Lower leg skin (tissue), 4 donors: ENCODE results near the gene PI16. TPM values are rescaled to one million over a fixed set of nuclear protein-coding genes. Genes with fewer than 3 reads are reported as not detected.
"Not testable (repeated sequence)": the region's sequence is repeated elsewhere in the genome, so short reads cannot be mapped to it uniquely, and the experiment has no call there.

Experiments used
- DNase-seq, 2 donors: peaks; one replicate each; pipeline ENCODE4 v3.0.0-alpha.2; 2019; ENCODE audit warnings: low spot score in 2 of 2
- H3K4me3 ChIP-seq: fragments of 200-600 bp; sonication (generic); 2 replicates; pipeline ENCODE4 v1.5.1; 2017; ENCODE audit warnings: mild to moderate bottlenecking, low read depth; ENCODE audit not compliant: poor library complexity, severe bottlenecking
- POLR2A ChIP-seq, 2 donors: fragments of 450-650 bp; IDR thresholded peaks; one replicate each; pipeline ENCODE4 v1.6.1; 2016 to 2017; ENCODE audit warnings: antibody characterized with exemption in 2 of 2, mild to moderate bottlenecking in 1 of 2, moderate library complexity in 1 of 2
- WGBS, 2 donors: methylation state at CpG; one replicate each; pipeline ENCODE4 v1.1.5; 2018; 5-methylcytosine and 5-hydroxymethylcytosine counted together
- intact Hi-C: fragments of 100-400 bp; cut with DNase I; formaldehyde crosslinking; loops from one replicate; pipeline ENCODE4 v1.15.0; 2023; ENCODE audit warnings: low total_unique reads
- total RNA-seq, 4 donors: library from RNA; depleted of rRNA; stranded (reverse); fragments of >200 nt; gene quantifications; one replicate each; pipeline ENCODE4 v1.1.0, GENCODE V29; 2016
- TF ChIP-seq, protein P1 (sequence below), 3 donors: fragments of 450-650 bp; IDR thresholded peaks; one replicate each; pipeline ENCODE4 v1.5.1; 2016; ENCODE audit warnings: antibody characterized with exemption in 3 of 3, mild to moderate bottlenecking in 3 of 3, moderate library complexity in 2 of 3

The PI16 gene
- total RNA-seq, 4 donors from 2014 or later: 2.1 to 18.5 (median 2.7) TPM

DNA sequence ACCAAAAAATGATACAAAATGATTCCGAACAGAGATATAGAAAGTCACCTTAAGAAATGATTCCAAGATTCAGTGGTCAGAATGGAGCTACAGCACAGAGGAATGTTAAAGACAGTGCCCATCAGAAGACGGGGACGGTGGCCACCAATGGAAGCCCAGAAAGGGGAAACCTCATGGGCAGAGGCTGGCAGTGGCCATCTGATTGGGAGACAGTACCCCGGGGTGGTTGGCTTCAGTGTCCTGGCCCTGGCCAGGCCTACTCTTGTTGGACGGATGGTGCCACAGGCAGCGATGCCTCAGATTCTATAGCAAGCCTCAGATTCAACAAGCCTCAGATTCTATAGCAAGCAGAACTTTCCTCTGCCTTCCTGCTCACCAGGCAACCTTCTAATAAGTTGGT is 16.6 kb upstream of the PI16 start:
- no peak overlapping the region for H3K4me3 ChIP-seq
- intact Hi-C loops: no loop called here
- no peak for DNase-seq
- WGBS, 2 donors: 96% methylated on average over 6 of the region's 6 CpGs
- TF ChIP-seq, protein P1, sequence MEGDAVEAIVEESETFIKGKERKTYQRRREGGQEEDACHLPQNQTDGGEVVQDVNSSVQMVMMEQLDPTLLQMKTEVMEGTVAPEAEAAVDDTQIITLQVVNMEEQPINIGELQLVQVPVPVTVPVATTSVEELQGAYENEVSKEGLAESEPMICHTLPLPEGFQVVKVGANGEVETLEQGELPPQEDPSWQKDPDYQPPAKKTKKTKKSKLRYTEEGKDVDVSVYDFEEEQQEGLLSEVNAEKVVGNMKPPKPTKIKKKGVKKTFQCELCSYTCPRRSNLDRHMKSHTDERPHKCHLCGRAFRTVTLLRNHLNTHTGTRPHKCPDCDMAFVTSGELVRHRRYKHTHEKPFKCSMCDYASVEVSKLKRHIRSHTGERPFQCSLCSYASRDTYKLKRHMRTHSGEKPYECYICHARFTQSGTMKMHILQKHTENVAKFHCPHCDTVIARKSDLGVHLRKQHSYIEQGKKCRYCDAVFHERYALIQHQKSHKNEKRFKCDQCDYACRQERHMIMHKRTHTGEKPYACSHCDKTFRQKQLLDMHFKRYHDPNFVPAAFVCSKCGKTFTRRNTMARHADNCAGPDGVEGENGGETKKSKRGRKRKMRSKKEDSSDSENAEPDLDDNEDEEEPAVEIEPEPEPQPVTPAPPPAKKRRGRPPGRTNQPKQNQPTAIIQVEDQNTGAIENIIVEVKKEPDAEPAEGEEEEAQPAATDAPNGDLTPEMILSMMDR (IDR thresholded peaks at IDR 0.05): no peak
- TF ChIP-seq POLR2A (IDR thresholded peaks at IDR 0.05): no peak

DNA sequence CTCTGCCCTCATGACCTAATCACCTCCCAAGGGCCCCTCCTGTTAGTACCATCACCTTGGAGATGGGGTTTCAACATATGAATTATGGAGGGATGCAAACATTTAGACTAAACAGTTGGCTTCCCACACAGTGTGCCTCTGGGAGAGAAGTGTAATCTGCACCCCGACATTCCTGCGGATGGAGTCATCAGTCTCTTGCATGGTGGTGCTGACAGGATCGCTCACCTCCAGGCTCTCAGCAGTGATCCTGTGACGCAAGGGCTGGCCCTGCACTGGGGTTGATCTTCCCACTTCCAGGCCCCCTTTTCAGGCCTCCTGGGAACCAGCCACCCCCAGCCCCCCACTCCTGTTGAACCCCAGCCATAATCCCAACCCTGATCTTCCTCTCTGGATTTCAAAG is 16.0 kb upstream of the PI16 start:
- H3K4me3 ChIP-seq: no peak overlapping the region
- peak in 1 of 2 donors; percentile 39 for DNase-seq
- TF ChIP-seq, protein P1 (IDR thresholded peaks at IDR 0.05): no peak
- TF ChIP-seq POLR2A (IDR thresholded peaks at IDR 0.05): no peak
- 79 to 95% methylated on average over 2 to 4 of the region's 4 CpGs for WGBS, 2 donors
- intact Hi-C loops: no loop called here

DNA sequence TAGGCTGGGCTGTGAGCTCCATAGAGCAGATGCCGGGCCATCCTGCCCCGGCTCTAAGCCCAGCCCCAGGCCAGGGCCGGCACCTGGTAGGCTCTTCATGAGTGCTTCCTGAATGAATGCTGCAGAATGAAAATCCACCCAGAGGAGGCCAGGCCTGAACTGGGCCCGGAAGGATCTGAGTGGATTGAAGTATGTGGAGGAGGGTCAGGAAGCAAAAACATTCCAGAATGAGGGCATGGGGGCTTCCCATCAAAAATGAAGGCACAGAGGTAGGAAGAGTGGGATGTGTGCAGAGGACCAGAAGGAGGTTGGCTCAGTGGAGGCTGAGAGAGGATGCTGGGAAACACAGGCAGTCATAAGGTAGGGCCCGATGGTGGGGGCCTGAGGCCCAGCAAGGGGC is 15.5 kb upstream of the PI16 start:
- intact Hi-C loops: not testable (repeated sequence)

DNA sequence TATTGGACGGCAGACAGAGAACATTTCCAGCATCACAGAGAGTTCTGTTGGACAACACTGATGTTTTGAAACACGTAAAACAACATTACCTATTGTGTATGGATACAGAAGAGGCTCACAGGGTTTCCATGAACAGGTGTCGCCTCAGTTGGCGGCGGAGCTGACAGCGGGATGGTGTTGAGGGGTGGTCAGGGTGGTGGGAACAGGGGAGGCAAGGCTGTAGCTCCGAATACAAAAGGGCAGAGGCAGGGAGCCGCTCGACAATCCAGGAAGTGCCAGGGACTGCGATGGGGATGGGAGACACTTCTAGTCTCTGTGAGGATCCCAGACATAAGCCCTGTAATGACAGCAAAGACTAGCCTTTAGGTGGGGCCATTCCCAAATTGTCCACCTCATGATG is 14.5 kb upstream of the PI16 start:
- TF ChIP-seq POLR2A (IDR thresholded peaks at IDR 0.05): no peak
- TF ChIP-seq, protein P1 (IDR thresholded peaks at IDR 0.05): no peak
- intact Hi-C loops: no loop called here
- DNase-seq: peak in 1 of 2 donors; percentile 63
- WGBS, 2 donors: 88 to 90% methylated on average over 10 of the region's 10 CpGs
- no peak overlapping the region for H3K4me3 ChIP-seq

More for the DNA sequence above, 15.5 kb upstream of the PI16 start:
- not testable (repeated sequence) for H3K4me3 ChIP-seq
- peak in 1 of 2 donors; percentile 43 for DNase-seq
- WGBS, 2 donors: 83 to 93% methylated on average over 5 of the region's 5 CpGs

DNA sequence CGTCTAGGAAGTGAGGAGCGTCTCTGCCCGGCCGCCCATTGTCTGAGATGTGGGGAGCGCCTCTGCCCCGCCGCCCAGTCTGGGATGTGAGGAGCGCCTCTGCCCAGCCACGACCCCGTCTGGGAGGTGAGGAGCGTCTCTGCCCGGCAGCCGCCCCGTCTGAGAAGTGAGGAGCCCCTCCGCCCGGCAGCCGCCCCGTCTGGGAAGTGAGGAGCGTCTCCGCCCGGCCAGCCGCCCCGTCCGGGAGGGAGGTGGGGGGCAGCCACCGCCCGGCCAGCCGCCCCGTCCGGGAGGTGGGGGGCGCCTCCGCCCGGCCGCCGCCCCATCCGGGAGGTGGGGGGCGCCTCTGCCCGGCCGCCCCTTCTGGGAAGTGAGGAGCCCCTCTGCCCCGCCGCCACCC is 13.0 kb upstream of the PI16 start:
- H3K4me3 ChIP-seq, intact Hi-C loops: not testable (repeated sequence)
- peak in 1 of 2 donors; percentile 67 for DNase-seq
- 93 to 94% methylated on average over 3 to 6 of the region's 40 CpGs for WGBS, 2 donors

DNA sequence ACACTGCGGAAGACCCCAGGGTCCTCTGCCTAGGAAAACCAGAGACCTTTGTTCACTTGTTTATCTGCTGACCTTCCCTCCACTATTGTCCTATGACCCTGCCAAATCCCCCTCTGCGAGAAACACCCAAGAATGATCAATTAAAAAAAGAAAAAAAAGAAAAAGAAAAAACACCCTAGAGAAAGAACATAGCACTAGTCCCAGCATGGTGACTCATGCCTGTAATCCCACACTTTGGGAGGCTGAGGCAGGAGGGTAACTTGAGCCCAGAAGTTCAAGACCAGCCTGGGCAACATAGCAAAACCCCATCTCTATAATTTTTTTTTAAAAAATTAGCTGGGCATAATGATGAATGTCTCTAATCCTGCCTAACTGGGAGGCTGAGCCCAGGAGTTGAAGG is 12.2 kb upstream of the PI16 start:
- H3K4me3 ChIP-seq, DNase-seq, intact Hi-C loops: not testable (repeated sequence)
- WGBS, 2 donors: 83 to 89% methylated on average over 1 to 2 of the region's 2 CpGs

DNA sequence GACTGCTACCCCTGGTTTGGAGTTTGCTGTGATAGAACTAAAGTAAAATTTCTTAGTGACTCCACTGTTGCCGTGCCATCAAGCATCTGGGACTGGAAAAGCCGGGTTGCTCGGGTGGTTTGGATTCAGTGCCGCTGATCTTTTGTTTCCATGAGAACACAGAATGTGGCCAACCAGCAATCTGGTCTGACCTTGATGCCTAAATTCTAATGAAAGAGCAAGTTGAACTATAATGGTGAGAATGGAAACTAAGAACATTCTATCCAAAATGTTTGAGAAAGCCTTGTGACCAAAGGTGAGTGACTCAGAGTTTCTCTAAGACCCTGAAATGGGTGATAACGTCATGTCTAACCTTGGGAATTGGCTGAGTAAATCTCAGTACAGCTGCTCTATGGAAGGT is 9.9 kb upstream of the PI16 start:
- H3K4me3 ChIP-seq: no peak overlapping the region
- intact Hi-C loops: no loop called here
- 59 to 62% methylated on average over 5 of the region's 5 CpGs for WGBS, 2 donors
- TF ChIP-seq, protein P1 (IDR thresholded peaks at IDR 0.05): no peak
- no peak for TF ChIP-seq POLR2A (IDR thresholded peaks at IDR 0.05)
- peak in 1 of 2 donors; percentile 48 for DNase-seq
